Astrocyte (in vitro differentiated cells and primary cell): ENCODE data around the gene COL15A1. TPM values are rescaled to one million over a fixed set of nuclear protein-coding genes. Genes with fewer than 3 reads are reported as not detected.
A peak's percentile ranks its signal among the peaks of the same experiment; 100 is the strongest.

Experiments used
- DNase-seq: peaks from one replicate; pipeline ENCODE4 v3.0.0-alpha.2; 2010; ENCODE audit warnings: low read depth
- FAIRE-seq: peaks from 2 replicates; lab custom pipeline; 2011; peaks lifted over from hg19 to GRCh38; lab: Jason Lieb, UNC
- H2AFZ ChIP-seq: 2 replicates; pipeline ENCODE4 v1.6.0; 2012; ENCODE audit warnings: low read depth, low read length, inconsistent platforms
- H3K27ac ChIP-seq: 2 replicates; pipeline ENCODE4 v1.5.1; 2011; ENCODE audit warnings: low read depth, low read length, inconsistent platforms
- H3K27me3 ChIP-seq: 2 replicates; pipeline ENCODE4 v1.6.0; 2011; ENCODE audit warnings: low read length, inconsistent platforms; ENCODE audit not compliant: insufficient read depth
- H3K36me3 ChIP-seq: 2 replicates; pipeline ENCODE4 v1.5.1; 2011; ENCODE audit warnings: low read length, inconsistent platforms; ENCODE audit not compliant: insufficient read depth
- H3K4me1 ChIP-seq: 2 replicates; pipeline ENCODE4 v1.5.1; 2011; ENCODE audit warnings: low read length, inconsistent platforms; ENCODE audit not compliant: insufficient read depth
- H3K4me2 ChIP-seq: 2 replicates; pipeline ENCODE4 v1.6.0; 2012; ENCODE audit warnings: low read length, inconsistent platforms
- H3K4me3 ChIP-seq: 2 replicates; pipeline ENCODE4 v1.5.1; 2011; ENCODE audit warnings: low read depth, mild to moderate bottlenecking, low read length, inconsistent platforms; ENCODE audit not compliant: insufficient read depth
- H3K79me2 ChIP-seq: 2 replicates; pipeline ENCODE4 v1.6.0; 2012; ENCODE audit warnings: mild to moderate bottlenecking, low read length, inconsistent platforms; ENCODE audit not compliant: insufficient read depth
- H3K9ac ChIP-seq: 2 replicates; pipeline ENCODE4 v1.6.0; 2012; ENCODE audit warnings: mild to moderate bottlenecking, low read length, inconsistent platforms
- H3K9me3 ChIP-seq: 2 replicates; pipeline ENCODE4 v1.5.1; 2012; ENCODE audit warnings: low read depth, mild to moderate bottlenecking, low read length, inconsistent platforms; ENCODE audit not compliant: insufficient read depth
- H4K20me1 ChIP-seq: 2 replicates; pipeline ENCODE4 v1.6.0; 2012; ENCODE audit warnings: low read length, inconsistent platforms; ENCODE audit not compliant: insufficient read depth
- H3K27ac Mint-ChIP-seq: one replicate; pipeline ENCODE4 v1.8.0; 2021; ENCODE audit warnings: mild to moderate bottlenecking, mixed read lengths; ENCODE audit not compliant: unreplicated experiment
- H3K27me3 Mint-ChIP-seq: one replicate; pipeline ENCODE4 v1.8.0; 2021; ENCODE audit warnings: low read depth, mixed read lengths; ENCODE audit not compliant: unreplicated experiment
- H3K36me3 Mint-ChIP-seq: one replicate; pipeline ENCODE4 v1.8.0; 2021; ENCODE audit warnings: low read depth, mixed read lengths; ENCODE audit not compliant: unreplicated experiment
- H3K4me1 Mint-ChIP-seq: one replicate; pipeline ENCODE4 v1.8.0; 2021; ENCODE audit warnings: low read depth, mixed read lengths; ENCODE audit not compliant: unreplicated experiment
- H3K4me3 Mint-ChIP-seq: one replicate; pipeline ENCODE4 v1.8.0; 2021; ENCODE audit warnings: mild to moderate bottlenecking, moderate library complexity, mixed read lengths; ENCODE audit not compliant: unreplicated experiment
- H3K9me3 Mint-ChIP-seq: one replicate; pipeline ENCODE4 v1.8.0; 2021; ENCODE audit warnings: mild to moderate bottlenecking, mixed read lengths; ENCODE audit not compliant: unreplicated experiment
- EZH2 ChIP-seq: IDR thresholded peaks from 2 replicates; pipeline ENCODE4 v1.6.1; 2012; ENCODE audit warnings: mild to moderate bottlenecking, low read length, inconsistent platforms; ENCODE audit not compliant: insufficient read depth
- total RNA-seq: library from RNA; stranded (reverse); gene quantifications from 2 replicates; pipeline ENCODE4 v1.2.1, GENCODE V29; 2021
- TF ChIP-seq, protein P1 (sequence below): IDR thresholded peaks from 2 replicates; pipeline ENCODE4 v1.5.1; 2011; ENCODE audit warnings: low read depth, mild to moderate bottlenecking, inconsistent platforms, low read length, moderate library complexity; ENCODE audit not compliant: insufficient read depth

COL15A1 gene
- total RNA-seq, 1 donor from 2014 or later = 5.6 TPM

DNA sequence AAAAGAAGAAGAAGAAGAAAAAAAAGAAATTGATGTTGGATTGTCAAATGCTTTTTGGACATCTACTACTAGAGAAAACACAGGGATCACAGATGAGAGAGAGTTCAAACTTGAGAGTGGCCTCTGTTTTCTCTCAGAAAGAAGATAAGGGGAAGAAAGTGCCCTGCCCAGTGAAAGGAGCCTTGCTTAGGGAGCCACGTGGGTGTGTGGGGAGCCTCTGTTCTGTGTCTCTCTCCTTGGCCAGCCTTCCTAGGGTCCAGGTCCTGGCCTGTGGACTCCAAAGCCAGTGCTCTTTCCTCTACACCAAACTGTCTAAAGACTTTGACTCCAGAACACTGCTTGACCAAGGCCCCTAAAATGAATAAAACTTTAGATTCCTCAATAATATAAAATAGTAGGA is 22.0 kb upstream of the COL15A1 start:
- H3K27ac Mint-ChIP-seq = no peak overlapping the region

DNA sequence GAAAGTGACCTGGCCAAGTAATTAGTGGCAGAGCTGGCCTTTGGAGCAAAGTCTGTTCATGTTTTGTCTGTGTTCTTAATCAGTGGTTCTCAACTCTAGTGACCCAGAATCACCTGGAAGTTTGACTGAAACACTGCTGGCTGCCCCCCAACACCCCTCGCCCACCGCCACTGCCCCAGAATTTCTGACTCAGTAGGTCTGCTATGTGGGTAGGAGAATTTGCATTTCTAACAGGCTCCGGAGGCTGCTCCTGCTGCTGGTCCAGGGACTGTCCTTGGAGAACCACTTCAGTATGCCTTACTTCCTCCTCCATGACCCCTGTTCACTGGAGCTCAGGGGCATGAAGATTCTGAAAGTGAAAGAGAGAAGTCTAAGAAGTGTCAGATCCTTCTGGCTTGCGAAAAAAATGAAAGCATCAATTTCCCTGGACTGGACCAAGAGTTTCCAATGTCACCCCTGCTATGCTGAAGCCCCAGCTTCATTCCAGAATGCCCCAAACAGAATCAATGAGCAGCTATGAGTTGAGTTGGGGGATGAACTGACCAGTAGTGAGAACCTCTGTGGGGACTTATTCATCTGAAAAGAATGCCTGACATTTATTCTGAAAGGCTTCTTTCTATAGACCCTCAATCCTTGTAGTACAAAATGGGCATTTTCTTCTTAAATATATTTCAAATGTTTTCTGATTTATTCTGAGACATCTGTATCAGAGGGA is 20.8 kb upstream of the COL15A1 start:
- Mint-ChIP-seq H3K9me3 (peaks cover 2% of the 10 kb centered on the region), H3K36me3 (no peaks in the 10 kb centered on the region), H3K27ac (peak overlapping the region; percentile 85), H3K4me1 (peaks cover 35% of the 10 kb centered on the region), H3K4me3 (peak overlapping the region; percentile 37), H3K27me3 (peaks cover 2% of the 10 kb centered on the region)
- Histone ChIP-seq H3K4me1 (peaks cover 26% of the 10 kb centered on the region), H3K27ac (no peak overlapping the region), H3K27me3 (no peaks in the 10 kb centered on the region), H3K79me2 (no peaks in the 10 kb centered on the region), H3K4me3 (no peak overlapping the region), H3K9me3 (no peaks in the 10 kb centered on the region), H2AFZ (no peak overlapping the region), H3K9ac (no peak overlapping the region), H3K4me2 (peak overlapping the region; percentile 70), H4K20me1 (no peaks in the 10 kb centered on the region), H3K36me3 (no peaks in the 10 kb centered on the region)
- FAIRE-seq (no peak), DNase-seq (peak; percentile 40)
- TF ChIP-seq EZH2 = no peak
- TF ChIP-seq, protein P1, sequence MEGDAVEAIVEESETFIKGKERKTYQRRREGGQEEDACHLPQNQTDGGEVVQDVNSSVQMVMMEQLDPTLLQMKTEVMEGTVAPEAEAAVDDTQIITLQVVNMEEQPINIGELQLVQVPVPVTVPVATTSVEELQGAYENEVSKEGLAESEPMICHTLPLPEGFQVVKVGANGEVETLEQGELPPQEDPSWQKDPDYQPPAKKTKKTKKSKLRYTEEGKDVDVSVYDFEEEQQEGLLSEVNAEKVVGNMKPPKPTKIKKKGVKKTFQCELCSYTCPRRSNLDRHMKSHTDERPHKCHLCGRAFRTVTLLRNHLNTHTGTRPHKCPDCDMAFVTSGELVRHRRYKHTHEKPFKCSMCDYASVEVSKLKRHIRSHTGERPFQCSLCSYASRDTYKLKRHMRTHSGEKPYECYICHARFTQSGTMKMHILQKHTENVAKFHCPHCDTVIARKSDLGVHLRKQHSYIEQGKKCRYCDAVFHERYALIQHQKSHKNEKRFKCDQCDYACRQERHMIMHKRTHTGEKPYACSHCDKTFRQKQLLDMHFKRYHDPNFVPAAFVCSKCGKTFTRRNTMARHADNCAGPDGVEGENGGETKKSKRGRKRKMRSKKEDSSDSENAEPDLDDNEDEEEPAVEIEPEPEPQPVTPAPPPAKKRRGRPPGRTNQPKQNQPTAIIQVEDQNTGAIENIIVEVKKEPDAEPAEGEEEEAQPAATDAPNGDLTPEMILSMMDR = no peak

More for the DNA sequence above, 22.0 kb upstream of the COL15A1 start:
- Histone ChIP-seq H3K9me3 (no peaks in the 10 kb centered on the region), H4K20me1 (no peaks in the 10 kb centered on the region), H3K9ac (no peak overlapping the region), H3K79me2 (no peaks in the 10 kb centered on the region), H3K4me3 (no peak overlapping the region), H3K27ac (no peak overlapping the region), H3K27me3 (no peaks in the 10 kb centered on the region), H3K4me2 (no peak overlapping the region), H3K36me3 (no peaks in the 10 kb centered on the region), H3K4me1 (peaks cover 26% of the 10 kb centered on the region), H2AFZ (no peak overlapping the region)
- TF ChIP-seq EZH2 = no peak
- TF ChIP-seq, protein P1 = no peak
- Mint-ChIP-seq H3K4me1 (peaks cover 36% of the 10 kb centered on the region), H3K9me3 (peaks cover 2% of the 10 kb centered on the region), H3K36me3 (no peaks in the 10 kb centered on the region), H3K27me3 (no peaks in the 10 kb centered on the region), H3K4me3 (no peak overlapping the region)
- FAIRE-seq (no peak), DNase-seq (no peak)
